ENCODE measurements around the gene CCL28.

GRCh38 chr5:43389679-43390329 lies 22.4 kb downstream of the CCL28 start:
- TF ChIP-seq CREB1 (IDR thresholded peaks at IDR 0.05; ENCODE audit: low read depth) (no peak), CEBPB (IDR thresholded peaks at IDR 0.05) (peak; percentile 50; the same call in 1 of the 2 replicates), REST (IDR thresholded peaks at IDR 0.05; ENCODE audit: low read depth) (no peak), NFIC (IDR thresholded peaks at IDR 0.05) (no peak), MAX (IDR thresholded peaks at IDR 0.05) (no peak), RAD21 (IDR thresholded peaks at IDR 0.05; ENCODE audit: low read depth) (peak; percentile 83), ZBTB7A (IDR thresholded peaks at IDR 0.05; ENCODE audit: low read depth) (no peak), USF1 (IDR thresholded peaks at IDR 0.05) (no peak), TAF1 (IDR thresholded peaks at IDR 0.05; ENCODE audit: low read depth) (no peak), FOXM1 (IDR thresholded peaks at IDR 0.05; ENCODE audit: borderline replicate concordance, low read depth) (no peak), EP300 (IDR thresholded peaks at IDR 0.05; ENCODE audit: borderline replicate concordance) (no peak), EGR1 (IDR thresholded peaks at IDR 0.05) (no peak), TEAD4 (IDR thresholded peaks at IDR 0.05) (no peak)
